CD4-positive, alpha-beta T cell (primary cell): ENCODE data around the gene SPSB1. TPM values are rescaled to one million over a fixed set of nuclear protein-coding genes. Genes with fewer than 3 reads are reported as not detected.
"Not testable (repeated sequence)": the region's sequence is repeated elsewhere in the genome, so short reads cannot be mapped to it uniquely, and the experiment has no call there.

ENCODE experiments used
- ATAC-seq: fragments of 200-7000 bp; cut with Tn5 transposase; one replicate; pipeline ENCODE4 v1.10.0; 2022; ENCODE audit warnings: mild to moderate bottlenecking; ENCODE audit not compliant: poor library complexity
- CTCF ChIA-PET: fragments of 350-600 bp; sonication (Branson Sonifier 250); formaldehyde crosslinking; loops from one replicate; lab custom pipeline; 2021; ENCODE audit warnings: antibody characterized with exemption, inconsistent platforms; lab: Charles Lee
- POLR2A ChIA-PET: fragments of 350-600 bp; sonication (Branson Sonifier 250); formaldehyde crosslinking; loops from one replicate; lab custom pipeline; 2021; ENCODE audit warnings: antibody characterized with exemption, inconsistent platforms; lab: Charles Lee
- DNase-seq, 14 experiments: peaks; one replicate each; pipeline ENCODE4 v3.0.0-alpha.2; 2013 to 2020; ENCODE audit warnings: mixed read lengths in 2 of 14
- H3K27ac ChIP-seq, 2 donors: one replicate each; pipeline versions ENCODE4 v1.5.1 to v1.7.0; 2013; ENCODE audit warnings: low read length in 2 of 2, low read depth in 1 of 2, mild to moderate bottlenecking in 1 of 2
- H3K27me3 ChIP-seq, 2 experiments: 1 replicate in 1 of 2; 2 replicates in 1 of 2; pipeline versions ENCODE4 v1.6.1 to v1.7.0; 2013; ENCODE audit warnings: low read length in 2 of 2, control low read depth in 1 of 2, mild to moderate bottlenecking in 1 of 2, moderate library complexity in 1 of 2; ENCODE audit not compliant: insufficient read depth in 2 of 2, control insufficient read depth in 1 of 2
- H3K36me3 ChIP-seq: one replicate; pipeline ENCODE4 v1.6.1; 2013; ENCODE audit warnings: low read length, control low read depth; ENCODE audit not compliant: insufficient read depth
- H3K4me1 ChIP-seq: one replicate; pipeline ENCODE4 v1.6.1; 2013; ENCODE audit warnings: low read length, control low read depth; ENCODE audit not compliant: insufficient read depth
- H3K4me3 ChIP-seq: one replicate; pipeline ENCODE4 v1.5.1; 2013; ENCODE audit warnings: mild to moderate bottlenecking, low read length, moderate library complexity
- H3K9me3 ChIP-seq, 2 experiments: 1 replicate in 1 of 2; 2 replicates in 1 of 2; pipeline versions ENCODE4 v1.6.1 to v1.7.0; 2013; ENCODE audit warnings: low read length in 2 of 2, mild to moderate bottlenecking in 2 of 2, control low read depth in 1 of 2, moderate library complexity in 1 of 2; ENCODE audit not compliant: control insufficient read depth in 1 of 2, insufficient read depth in 1 of 2
- H3K27ac Mint-ChIP-seq: one replicate; pipeline ENCODE4 v1.8.0; 2020; ENCODE audit warnings: mixed read lengths
- H3K27me3 Mint-ChIP-seq: one replicate; pipeline ENCODE4 v1.8.0; 2021; ENCODE audit warnings: mixed read lengths
- H3K36me3 Mint-ChIP-seq: one replicate; pipeline ENCODE4 v1.8.0; 2021; ENCODE audit warnings: low read depth, mixed read lengths
- H3K4me1 Mint-ChIP-seq: one replicate; pipeline ENCODE4 v1.8.0; 2021; ENCODE audit warnings: low read depth, mixed read lengths
- H3K4me3 Mint-ChIP-seq: one replicate; pipeline ENCODE4 v1.8.0; 2020; ENCODE audit warnings: mild to moderate bottlenecking, mixed read lengths
- H3K9me3 Mint-ChIP-seq: one replicate; pipeline ENCODE4 v1.8.0; 2020; ENCODE audit warnings: mixed read lengths
- CTCF ChIP-seq: fragments of 200-600 bp; IDR thresholded peaks from one replicate; pipeline ENCODE4 v1.8.0; 2022; ENCODE audit warnings: antibody characterized with exemption, mild to moderate bottlenecking
- intact Hi-C, 2 experiments: fragments of 100-400 bp; cut with DNase I in 1 of 2; cut with micrococcal nuclease in 1 of 2; formaldehyde crosslinking; loops; one replicate each; pipeline versions ENCODE4 v1.15.1 to v1.9.0; 2023 to 2025; cut with DNase I, micrococcal nuclease
- total RNA-seq, 174 experiments: library from RNA in 2 of 174; stranded (reverse) in 2 of 174; gene quantifications; one replicate each; pipeline ENCODE4 v1.2.3 and lab custom pipeline; 2021 to 2026

Gene SPSB1
- total RNA-seq, 2 experiments from 2014 or later = 1.9 to 2.3 TPM

GRCh38 chr1:9298282-9298681, 5.6 kb downstream of the SPSB1 start:
- CTCF ChIA-PET = interaction anchor here (1.1 kb wide), 1 partner anchor 9 kb away, joined by 4 read pairs; no protein-coding TSS in a partner anchor
- Histone ChIP-seq H3K4me1 (peaks cover 25% of the 10 kb centered on the region), H3K27ac (no peak overlapping the region), H3K9me3 (no peaks in the 10 kb centered on the region), H3K27me3 (no peaks in the 10 kb centered on the region), H3K4me3 (no peak overlapping the region), H3K36me3 (no peaks in the 10 kb centered on the region)
- Mint-ChIP-seq H3K27ac (no peak overlapping the region), H3K4me1 (peaks cover 29% of the 10 kb centered on the region), H3K36me3 (no peaks in the 10 kb centered on the region), H3K9me3 (no peaks in the 10 kb centered on the region), H3K4me3 (no peak overlapping the region), H3K27me3 (no peaks in the 10 kb centered on the region)
- DNase-seq = no peak
- intact Hi-C loops = no loop called here
- no peak for TF ChIP-seq CTCF
- no peak for ATAC-seq
- POLR2A ChIA-PET = no interaction called here

GRCh38 chr1:9299571-9300541, 7.2 kb downstream of the SPSB1 start:
- ATAC-seq, POLR2A ChIA-PET, H3K36me3 ChIP-seq, intact Hi-C loops, H3K27me3 Mint-ChIP-seq, H3K27me3 ChIP-seq, H3K36me3 Mint-ChIP-seq, DNase-seq, CTCF ChIA-PET, H3K27ac Mint-ChIP-seq, H3K9me3 Mint-ChIP-seq, H3K27ac ChIP-seq, H3K4me3 ChIP-seq, H3K9me3 ChIP-seq, H3K4me3 Mint-ChIP-seq: not testable (repeated sequence)
- peaks cover 14% of the 10 kb centered on the region for H3K4me1 ChIP-seq
- peaks cover 29% of the 10 kb centered on the region for H3K4me1 Mint-ChIP-seq

- Mint-ChIP-seq H3K27me3 (no peaks in the 10 kb centered on the region), H3K27ac (no peak overlapping the region), H3K4me1 (peaks cover 35% of the 10 kb centered on the region), H3K9me3 (no peaks in the 10 kb centered on the region), H3K4me3 (no peak overlapping the region), H3K36me3 (no peaks in the 10 kb centered on the region)
- no peak overlapping the region for H3K27ac ChIP-seq
- no peaks in the 10 kb centered on the region for H3K27me3 ChIP-seq
- intact Hi-C loops = no loop called here
- POLR2A ChIA-PET = no interaction called here
- no peak for TF ChIP-seq CTCF
- no peaks in the 10 kb centered on the region for H3K36me3 ChIP-seq
- no peak overlapping the region for H3K4me3 ChIP-seq
- H3K9me3 ChIP-seq = no peaks in the 10 kb centered on the region
- CTCF ChIA-PET = no interaction called here
- H3K4me1 ChIP-seq = peaks cover 7% of the 10 kb centered on the region
- ATAC-seq (no peak), DNase-seq (no peak)
Observed at GRCh38 chr1:9300573-9300972, 7.9 kb downstream of the SPSB1 start.
